ENCODE data around the gene TRAK2.

DNA sequence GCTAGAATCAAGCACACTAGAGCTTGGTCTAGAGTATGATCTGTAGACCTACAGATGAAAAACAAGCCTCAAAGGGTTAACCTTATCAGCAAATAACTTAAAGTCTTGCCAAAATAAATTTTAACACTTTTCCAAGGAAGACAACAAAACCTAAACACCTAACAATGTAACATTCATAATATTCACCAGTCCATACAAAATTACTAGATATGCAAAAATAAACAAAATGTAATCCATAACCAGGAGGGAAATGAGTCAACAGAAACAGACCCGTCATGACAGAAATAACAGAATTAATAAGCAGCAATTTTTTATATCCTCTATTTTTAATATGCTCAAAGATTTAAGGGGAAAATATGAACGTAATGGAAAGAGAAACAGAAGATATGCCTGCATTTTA is 36.1 kb downstream of the TRAK2 start:
- TF ChIP-seq POLR2A (IDR thresholded peaks at IDR 0.05) (no peak), CTCF (IDR thresholded peaks at IDR 0.05) (no peak)

Data from heart left ventricle (tissue), 13 donors.